ENCODE results near the gene KIF6.

DNA sequence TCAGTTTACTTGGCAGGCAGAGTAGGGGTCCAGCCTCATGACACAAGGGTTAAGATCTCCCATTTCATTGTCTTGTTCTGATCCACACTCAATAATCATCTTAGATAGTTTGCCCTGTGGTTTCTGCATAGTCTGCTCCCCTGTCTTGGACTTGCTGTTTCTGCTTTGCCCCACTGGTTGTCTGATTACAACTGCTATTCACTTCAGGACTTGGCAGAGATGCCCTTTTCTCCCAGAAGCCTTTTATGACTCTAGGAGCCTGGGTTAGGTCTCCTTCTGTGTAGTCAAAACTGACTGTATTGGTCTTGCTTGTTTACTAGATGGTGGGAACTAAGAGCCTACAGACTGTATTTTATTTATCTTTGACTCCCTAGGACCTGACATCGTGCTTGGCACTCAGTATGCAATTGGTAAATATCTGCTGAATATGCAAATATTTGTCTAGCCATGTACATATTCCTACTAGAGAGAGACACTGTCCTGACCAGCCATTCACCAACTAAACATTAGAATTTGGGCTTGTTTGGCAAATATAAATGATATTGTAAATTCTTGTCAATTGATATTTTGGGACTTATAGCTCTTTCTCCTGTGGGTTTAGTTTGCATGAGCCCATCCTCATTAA is 236.8 kb downstream of the KIF6 start:
- TF ChIP-seq, protein P1, sequence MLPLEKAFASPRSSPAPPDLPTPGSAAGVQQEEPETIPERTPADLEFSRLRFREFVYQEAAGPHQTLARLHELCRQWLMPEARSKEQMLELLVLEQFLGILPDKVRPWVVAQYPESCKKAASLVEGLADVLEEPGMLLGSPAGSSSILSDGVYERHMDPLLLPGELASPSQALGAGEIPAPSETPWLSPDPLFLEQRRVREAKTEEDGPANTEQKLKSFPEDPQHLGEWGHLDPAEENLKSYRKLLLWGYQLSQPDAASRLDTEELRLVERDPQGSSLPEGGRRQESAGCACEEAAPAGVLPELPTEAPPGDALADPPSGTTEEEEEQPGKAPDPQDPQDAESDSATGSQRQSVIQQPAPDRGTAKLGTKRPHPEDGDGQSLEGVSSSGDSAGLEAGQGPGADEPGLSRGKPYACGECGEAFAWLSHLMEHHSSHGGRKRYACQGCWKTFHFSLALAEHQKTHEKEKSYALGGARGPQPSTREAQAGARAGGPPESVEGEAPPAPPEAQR (tag by site-specific recombination; IDR thresholded peaks at IDR 0.05), result no peak
- TF ChIP-seq ZNF2 (tag by site-specific recombination; IDR thresholded peaks at IDR 0.05), result no peak
- no peak for TF ChIP-seq ZSCAN23 (tag by site-specific recombination; IDR thresholded peaks at IDR 0.05)
- TF ChIP-seq, protein P2, sequence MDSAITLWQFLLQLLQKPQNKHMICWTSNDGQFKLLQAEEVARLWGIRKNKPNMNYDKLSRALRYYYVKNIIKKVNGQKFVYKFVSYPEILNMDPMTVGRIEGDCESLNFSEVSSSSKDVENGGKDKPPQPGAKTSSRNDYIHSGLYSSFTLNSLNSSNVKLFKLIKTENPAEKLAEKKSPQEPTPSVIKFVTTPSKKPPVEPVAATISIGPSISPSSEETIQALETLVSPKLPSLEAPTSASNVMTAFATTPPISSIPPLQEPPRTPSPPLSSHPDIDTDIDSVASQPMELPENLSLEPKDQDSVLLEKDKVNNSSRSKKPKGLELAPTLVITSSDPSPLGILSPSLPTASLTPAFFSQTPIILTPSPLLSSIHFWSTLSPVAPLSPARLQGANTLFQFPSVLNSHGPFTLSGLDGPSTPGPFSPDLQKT (IDR thresholded peaks at IDR 0.05; ENCODE audit: borderline replicate concordance, low read depth, low read length), result no peak
- no peak for TF ChIP-seq ZNF274 (IDR thresholded peaks at IDR 0.05; ENCODE audit: low read length)
- no peak for TF ChIP-seq ZNF274 (tag by site-specific recombination; IDR thresholded peaks at IDR 0.05; ENCODE audit: borderline replicate concordance)
- TF ChIP-seq, protein P3, sequence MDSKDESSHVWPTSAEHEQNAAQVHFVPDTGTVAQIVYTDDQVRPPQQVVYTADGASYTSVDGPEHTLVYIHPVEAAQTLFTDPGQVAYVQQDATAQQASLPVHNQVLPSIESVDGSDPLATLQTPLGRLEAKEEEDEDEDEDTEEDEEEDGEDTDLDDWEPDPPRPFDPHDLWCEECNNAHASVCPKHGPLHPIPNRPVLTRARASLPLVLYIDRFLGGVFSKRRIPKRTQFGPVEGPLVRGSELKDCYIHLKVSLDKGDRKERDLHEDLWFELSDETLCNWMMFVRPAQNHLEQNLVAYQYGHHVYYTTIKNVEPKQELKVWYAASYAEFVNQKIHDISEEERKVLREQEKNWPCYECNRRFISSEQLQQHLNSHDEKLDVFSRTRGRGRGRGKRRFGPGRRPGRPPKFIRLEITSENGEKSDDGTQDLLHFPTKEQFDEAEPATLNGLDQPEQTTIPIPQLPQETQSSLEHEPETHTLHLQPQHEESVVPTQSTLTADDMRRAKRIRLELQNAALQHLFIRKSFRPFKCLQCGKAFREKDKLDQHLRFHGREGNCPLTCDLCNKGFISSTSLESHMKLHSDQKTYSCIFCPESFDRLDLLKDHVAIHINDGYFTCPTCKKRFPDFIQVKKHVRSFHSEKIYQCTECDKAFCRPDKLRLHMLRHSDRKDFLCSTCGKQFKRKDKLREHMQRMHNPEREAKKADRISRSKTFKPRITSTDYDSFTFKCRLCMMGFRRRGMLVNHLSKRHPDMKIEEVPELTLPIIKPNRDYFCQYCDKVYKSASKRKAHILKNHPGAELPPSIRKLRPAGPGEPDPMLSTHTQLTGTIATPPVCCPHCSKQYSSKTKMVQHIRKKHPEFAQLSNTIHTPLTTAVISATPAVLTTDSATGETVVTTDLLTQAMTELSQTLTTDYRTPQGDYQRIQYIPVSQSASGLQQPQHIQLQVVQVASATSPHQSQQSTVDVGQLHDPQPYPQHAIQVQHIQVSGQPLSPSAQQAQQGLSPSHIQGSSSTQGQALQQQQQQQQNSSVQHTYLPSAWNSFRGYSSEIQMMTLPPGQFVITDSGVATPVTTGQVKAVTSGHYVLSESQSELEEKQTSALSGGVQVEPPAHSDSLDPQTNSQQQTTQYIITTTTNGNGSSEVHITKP (tag by site-specific recombination; IDR thresholded peaks at IDR 0.05), result no peak
- no peak for TF ChIP-seq ZNF155 (tag by site-specific recombination; IDR thresholded peaks at IDR 0.05)
